Natural killer cell (primary cell): ENCODE data around the gene LYPD5. TPM values are rescaled to one million over a fixed set of nuclear protein-coding genes. Genes with fewer than 3 reads are reported as not detected.

Experiments used
- ATAC-seq, 3 donors: fragments of 150-1000 bp in 2 of 3; fragments of 200-7000 bp in 1 of 3; cut with Tn5 transposase; 1 replicate in 1 of 3; 2 replicates in 2 of 3; pipeline ENCODE4 v1.10.0; 2021; ENCODE audit warnings: mild to moderate bottlenecking in 2 of 3, moderate library complexity in 2 of 3
- DNase-seq, 2 donors: peaks; one replicate each; pipeline versions ENCODE4 v3.0.0 to v3.0.0-alpha.2; 2013 to 2021; ENCODE audit warnings: mixed read lengths in 1 of 2
- H3K27ac ChIP-seq: one replicate; pipeline ENCODE4 v1.5.1; 2013; ENCODE audit warnings: mild to moderate bottlenecking, low read length
- H3K27me3 ChIP-seq: one replicate; pipeline ENCODE4 v1.6.1; 2013; ENCODE audit warnings: low read length; ENCODE audit not compliant: control insufficient read depth, insufficient read depth
- H3K36me3 ChIP-seq: one replicate; pipeline ENCODE4 v1.6.1; 2013; ENCODE audit warnings: low read length; ENCODE audit not compliant: control insufficient read depth, insufficient read depth
- H3K4me1 ChIP-seq: one replicate; pipeline ENCODE4 v1.6.1; 2013; ENCODE audit warnings: low read length; ENCODE audit not compliant: control insufficient read depth, insufficient read depth
- H3K4me3 ChIP-seq: one replicate; pipeline ENCODE4 v1.5.1; 2013; ENCODE audit warnings: low read length
- H3K9me3 ChIP-seq: one replicate; pipeline ENCODE4 v1.6.1; 2013; ENCODE audit warnings: low read length; ENCODE audit not compliant: control insufficient read depth, insufficient read depth
- H3K27ac Mint-ChIP-seq, 2 donors: one replicate each; pipeline ENCODE4 v1.8.0; 2022; ENCODE audit warnings: mild to moderate bottlenecking in 2 of 2, mixed read lengths in 2 of 2, moderate library complexity in 1 of 2
- H3K27me3 Mint-ChIP-seq, 2 donors: one replicate each; pipeline ENCODE4 v1.8.0; 2022; ENCODE audit warnings: low read depth in 2 of 2, mixed read lengths in 2 of 2
- H3K36me3 Mint-ChIP-seq: one replicate; pipeline ENCODE4 v1.8.0; 2022; ENCODE audit warnings: mixed read lengths
- H3K4me1 Mint-ChIP-seq, 2 donors: one replicate each; pipeline ENCODE4 v1.8.0; 2022; ENCODE audit warnings: mixed read lengths in 2 of 2
- H3K4me3 Mint-ChIP-seq: one replicate; pipeline ENCODE4 v1.8.0; 2022; ENCODE audit warnings: mild to moderate bottlenecking, moderate library complexity, mixed read lengths
- H3K9me3 Mint-ChIP-seq, 2 donors: one replicate each; pipeline ENCODE4 v1.8.0; 2022; ENCODE audit warnings: mixed read lengths in 2 of 2
- CTCF ChIP-seq: fragments of 200-600 bp; IDR thresholded peaks from one replicate; pipeline ENCODE4 v1.8.0; 2022; ENCODE audit warnings: antibody characterized with exemption
- WGBS: methylation state at CpG from one replicate; pipeline ENCODE4 v1.1.7; 2013; ENCODE audit warnings: missing lambda C conversion rate; ENCODE audit not compliant: insufficient coverage; 5-methylcytosine and 5-hydroxymethylcytosine counted together
- intact Hi-C: fragments of 100-400 bp; cut with micrococcal nuclease; formaldehyde crosslinking; loops from one replicate; pipeline ENCODE4 v1.14.2; 2022
- total RNA-seq, 4 donors: library from RNA; stranded (reverse); fragments of 120-200 nt in 1 of 4; gene quantifications; one replicate each; pipeline versions ENCODE4 v1.2.3 to v1.2.4, GENCODE V29; 2013 to 2022

Gene LYPD5
- total RNA-seq, 3 donors from 2014 or later (not counting 1 experiment from before 2014, with no cell fraction given) = not detected

GRCh38 chr19:43779820-43780219 is 22.4 kb downstream of the LYPD5 start:
- H3K9me3 Mint-ChIP-seq = no peaks in the 10 kb centered on the region
- Histone ChIP-seq H3K27me3 (no peaks in the 10 kb centered on the region), H3K4me1 (peaks cover 47% of the 10 kb centered on the region), H3K9me3 (no peaks in the 10 kb centered on the region), H3K27ac (peak overlapping the region; percentile 23), H3K4me3 (peak overlapping the region; percentile 39), H3K36me3 (no peaks in the 10 kb centered on the region)
- H3K36me3 Mint-ChIP-seq = no peaks in the 10 kb centered on the region
- DNase-seq = peak in 1 of 2 donors; percentile 38
- peaks cover 37 to 47% of the 10 kb centered on the region in 2 donors for H3K27me3 Mint-ChIP-seq
- no peak overlapping the region for H3K27ac Mint-ChIP-seq
- peaks cover 0 to 23% of the 10 kb centered on the region in 2 donors for H3K4me1 Mint-ChIP-seq
- TF ChIP-seq CTCF = no peak
- 23% methylated on average over 2 of the region's 3 CpGs for WGBS
- ATAC-seq = no peak
- no peak overlapping the region for H3K4me3 Mint-ChIP-seq
- intact Hi-C loops = no loop called here

GRCh38 chr19:43779147-43779819 is 23.0 kb downstream of the LYPD5 start:
- Mint-ChIP-seq H3K27me3 (peaks cover 37 to 46% of the 10 kb centered on the region in 2 donors), H3K4me3 (no peak overlapping the region), H3K36me3 (no peaks in the 10 kb centered on the region), H3K4me1 (peaks cover 0 to 23% of the 10 kb centered on the region in 2 donors), H3K27ac (no peak overlapping the region), H3K9me3 (no peaks in the 10 kb centered on the region)
- Histone ChIP-seq H3K27ac (peak overlapping the region; percentile 23), H3K9me3 (no peaks in the 10 kb centered on the region), H3K4me1 (peaks cover 41% of the 10 kb centered on the region), H3K36me3 (no peaks in the 10 kb centered on the region), H3K4me3 (peak overlapping the region; percentile 39), H3K27me3 (no peaks in the 10 kb centered on the region)
- no peak for ATAC-seq
- 26% methylated on average over 16 of the region's 16 CpGs for WGBS
- intact Hi-C loops = no loop called here
- TF ChIP-seq CTCF = no peak
- no peak for DNase-seq

GRCh38 chr19:43778651-43779050 is 23.6 kb downstream of the LYPD5 start:
- no peak for TF ChIP-seq CTCF
- Mint-ChIP-seq H3K36me3 (no peaks in the 10 kb centered on the region), H3K4me3 (no peak overlapping the region), H3K4me1 (peaks cover 0 to 23% of the 10 kb centered on the region in 2 donors), H3K27ac (no peak overlapping the region), H3K27me3 (peaks cover 31 to 39% of the 10 kb centered on the region in 2 donors), H3K9me3 (no peaks in the 10 kb centered on the region)
- ATAC-seq (no peak), DNase-seq (no peak)
- H3K27me3 ChIP-seq = no peaks in the 10 kb centered on the region
- H3K27ac ChIP-seq = no peak overlapping the region
- H3K9me3 ChIP-seq = no peaks in the 10 kb centered on the region
- no peak overlapping the region for H3K4me3 ChIP-seq
- WGBS = 67% methylated on average over 1 of the region's 1 CpG
- intact Hi-C loops = no loop called here
- H3K4me1 ChIP-seq = peaks cover 40% of the 10 kb centered on the region
- H3K36me3 ChIP-seq = no peaks in the 10 kb centered on the region
